Brain microvascular endothelial cell (primary cell): Measurements from ENCODE around the gene CD300A.

Experiments
- DNase-seq: peaks from one replicate; pipeline ENCODE4 v3.0.0-alpha.2; 2020
- H3K27ac ChIP-seq: fragments of 250-450 bp; sonication (Bioruptor Pico); 2 replicates; pipeline ENCODE4 v1.5.1; 2020; ENCODE audit warnings: mild to moderate bottlenecking, moderate library complexity
- H3K27me3 ChIP-seq: fragments of 250-450 bp; sonication (Bioruptor Pico); replicated peaks from 2 replicates; pipeline ENCODE4 v1.5.1; 2020; ENCODE audit warnings: mild to moderate bottlenecking
- H3K36me3 ChIP-seq: fragments of 250-450 bp; sonication (Bioruptor Pico); replicated peaks from 2 replicates; pipeline ENCODE4 v1.5.1; 2020; ENCODE audit warnings: mild to moderate bottlenecking
- H3K4me3 ChIP-seq: 2 replicates; pipeline ENCODE4 v1.5.1; 2011; ENCODE audit warnings: low read depth, mild to moderate bottlenecking, control low read depth, low read length, moderate library complexity
- in situ Hi-C: cut with HindIII; loops from 2 replicates; pipeline ENCODE4 v1.10.0; 2017; ENCODE audit warnings: low sequenced_read_pairs, low pct_ligation_motif_present
- TF ChIP-seq, protein P1 (sequence below): IDR thresholded peaks from 2 replicates; pipeline ENCODE4 v1.5.1; 2011; ENCODE audit warnings: low read depth, mild to moderate bottlenecking, moderate library complexity, low read length, control low read depth, inconsistent platforms; ENCODE audit errors: missing control alignments

The CD300A gene

DNA sequence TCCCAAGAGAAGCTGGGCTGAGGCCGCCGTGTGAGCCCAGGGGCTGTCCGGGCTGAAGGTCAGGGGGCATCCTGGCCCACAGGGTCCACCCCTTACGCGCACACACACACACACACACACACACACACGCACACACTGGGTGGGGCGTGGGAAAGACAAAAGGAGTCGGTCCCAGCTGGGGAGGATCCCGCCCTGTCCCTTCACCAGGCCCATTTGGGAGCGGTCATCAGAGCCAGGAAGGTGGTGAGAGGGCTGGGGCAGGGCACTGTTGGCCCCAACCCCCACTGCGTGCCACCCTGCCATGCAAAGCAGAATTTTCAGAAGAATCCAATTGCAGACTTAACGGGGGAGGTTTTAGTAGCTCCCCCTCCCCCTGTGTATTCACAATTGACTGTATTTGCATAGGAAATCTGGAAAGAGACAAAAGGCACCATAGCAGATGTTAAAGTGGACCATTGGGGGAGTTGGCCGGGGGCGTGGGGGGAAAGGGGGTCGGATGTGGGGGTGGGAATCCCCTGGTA lies 11.3 kb upstream of the CD300A start:
- Histone ChIP-seq H3K27ac (no peak overlapping the region), H3K4me3 (no peak overlapping the region), H3K27me3 (peaks cover 6% of the 10 kb centered on the region), H3K36me3 (no peaks in the 10 kb centered on the region)
- no peak for DNase-seq
- TF ChIP-seq, protein P1, sequence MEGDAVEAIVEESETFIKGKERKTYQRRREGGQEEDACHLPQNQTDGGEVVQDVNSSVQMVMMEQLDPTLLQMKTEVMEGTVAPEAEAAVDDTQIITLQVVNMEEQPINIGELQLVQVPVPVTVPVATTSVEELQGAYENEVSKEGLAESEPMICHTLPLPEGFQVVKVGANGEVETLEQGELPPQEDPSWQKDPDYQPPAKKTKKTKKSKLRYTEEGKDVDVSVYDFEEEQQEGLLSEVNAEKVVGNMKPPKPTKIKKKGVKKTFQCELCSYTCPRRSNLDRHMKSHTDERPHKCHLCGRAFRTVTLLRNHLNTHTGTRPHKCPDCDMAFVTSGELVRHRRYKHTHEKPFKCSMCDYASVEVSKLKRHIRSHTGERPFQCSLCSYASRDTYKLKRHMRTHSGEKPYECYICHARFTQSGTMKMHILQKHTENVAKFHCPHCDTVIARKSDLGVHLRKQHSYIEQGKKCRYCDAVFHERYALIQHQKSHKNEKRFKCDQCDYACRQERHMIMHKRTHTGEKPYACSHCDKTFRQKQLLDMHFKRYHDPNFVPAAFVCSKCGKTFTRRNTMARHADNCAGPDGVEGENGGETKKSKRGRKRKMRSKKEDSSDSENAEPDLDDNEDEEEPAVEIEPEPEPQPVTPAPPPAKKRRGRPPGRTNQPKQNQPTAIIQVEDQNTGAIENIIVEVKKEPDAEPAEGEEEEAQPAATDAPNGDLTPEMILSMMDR, result no peak
- in situ Hi-C loops, result no loop called here

DNA sequence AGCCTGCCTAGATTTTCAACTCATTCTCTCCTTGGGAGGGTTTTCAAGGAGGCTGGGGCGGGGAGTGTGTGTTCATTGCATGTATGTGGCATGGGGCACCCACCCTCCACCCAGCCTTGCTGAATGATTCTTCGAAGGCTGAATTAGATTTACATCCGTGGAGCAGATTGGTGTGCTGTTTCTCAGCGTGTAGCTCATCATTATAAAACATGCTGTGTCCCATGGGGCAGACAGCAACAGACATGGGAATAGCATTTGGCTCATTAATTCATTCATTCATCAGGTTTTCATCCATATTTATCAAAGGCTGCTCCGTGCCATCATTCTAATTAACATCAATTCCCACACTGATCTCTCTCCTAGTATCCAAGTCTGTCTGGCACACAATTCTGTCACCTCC lies 10.6 kb upstream of the CD300A start:
- no peak for DNase-seq
- Histone ChIP-seq H3K4me3 (no peak overlapping the region), H3K27ac (no peak overlapping the region), H3K27me3 (peaks cover 6% of the 10 kb centered on the region), H3K36me3 (no peaks in the 10 kb centered on the region)
- in situ Hi-C loops, result no loop called here
- TF ChIP-seq, protein P1, result no peak

DNA sequence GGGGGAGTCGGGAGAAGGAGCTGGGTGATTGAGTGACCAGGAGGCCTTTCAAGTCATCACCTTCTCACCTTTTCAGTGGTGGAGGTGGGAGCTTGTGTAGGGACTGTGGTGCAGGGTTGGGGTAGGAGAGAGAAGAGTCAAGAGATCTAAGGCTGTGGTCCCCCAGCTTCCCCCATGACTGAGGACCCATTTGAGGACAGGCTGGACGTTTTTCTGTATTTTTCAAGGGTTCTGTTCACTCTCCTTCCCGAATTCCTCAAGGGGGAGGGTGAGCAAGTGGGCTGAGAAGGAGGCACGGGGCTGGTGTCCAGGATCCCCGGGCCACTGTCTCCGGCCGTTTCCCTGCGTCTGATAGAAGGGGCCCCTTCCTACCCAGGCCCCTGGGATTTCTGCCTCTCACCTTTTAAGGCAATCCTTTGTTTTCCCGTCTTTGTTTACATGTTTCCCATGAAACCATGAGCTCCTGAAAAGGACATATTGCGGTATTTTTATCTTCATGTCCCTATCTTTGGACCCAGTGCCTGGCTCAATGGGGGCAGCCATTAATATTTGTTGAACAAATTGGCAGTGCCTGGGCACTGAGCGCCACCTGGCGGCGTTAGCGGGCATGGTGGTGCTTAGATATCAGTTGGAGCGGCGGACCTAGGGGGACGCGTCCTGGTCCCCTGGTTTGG lies 9.2 kb upstream of the CD300A start:
- Histone ChIP-seq H3K27me3 (peaks cover 6% of the 10 kb centered on the region), H3K4me3 (no peak overlapping the region), H3K36me3 (no peaks in the 10 kb centered on the region), H3K27ac (no peak overlapping the region)
- TF ChIP-seq, protein P1, result peak; percentile 92
- peak; percentile 34 for DNase-seq
- in situ Hi-C loops, result no loop called here

DNA sequence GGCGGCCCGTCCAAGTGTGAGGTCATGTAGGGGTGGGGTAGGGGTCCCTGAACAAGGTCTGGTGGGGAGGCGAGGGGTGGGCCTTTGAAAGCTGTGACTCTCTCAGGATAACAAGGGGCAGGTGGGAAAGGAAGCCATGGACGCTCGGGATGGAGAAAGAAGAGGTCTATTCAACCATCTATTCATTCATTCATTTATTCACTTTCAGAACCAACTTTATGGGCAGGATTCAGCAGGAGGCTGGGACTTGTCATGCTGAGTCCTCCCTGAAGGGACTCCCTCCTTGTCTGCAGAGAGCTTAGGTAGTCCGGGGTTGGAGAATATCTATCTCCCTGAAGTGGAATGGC lies 8.6 kb upstream of the CD300A start:
- no peak overlapping the region for H3K27ac ChIP-seq
- H3K36me3 ChIP-seq, result no peaks in the 10 kb centered on the region
- TF ChIP-seq, protein P1, result no peak
- H3K4me3 ChIP-seq, result no peak overlapping the region
- in situ Hi-C loops, result no loop called here
- DNase-seq, result no peak
- peaks cover 4% of the 10 kb centered on the region for H3K27me3 ChIP-seq

DNA sequence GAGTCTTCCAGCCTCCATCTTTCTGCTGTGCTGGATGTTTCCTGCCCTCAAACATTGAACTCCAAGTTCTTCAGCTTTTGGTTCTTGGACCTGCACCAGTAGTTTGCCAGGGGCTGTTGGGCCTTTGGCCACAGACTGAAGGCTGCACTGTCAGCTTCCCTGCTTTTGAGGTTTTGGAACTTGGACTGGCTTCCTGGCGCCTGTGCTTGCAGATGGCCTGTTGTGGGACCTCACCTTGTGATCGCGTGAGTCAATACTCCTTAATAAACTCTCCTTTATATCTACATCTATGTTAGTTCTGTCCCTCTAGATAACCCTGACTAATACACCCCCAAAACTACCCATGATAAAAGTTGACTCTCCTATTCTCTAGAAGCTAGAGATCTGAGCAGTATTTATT lies 7.6 kb upstream of the CD300A start:
- H3K4me3 ChIP-seq, result no peak overlapping the region
- TF ChIP-seq, protein P1, result no peak
- no peak for DNase-seq
- no peaks in the 10 kb centered on the region for H3K27me3 ChIP-seq
- H3K27ac ChIP-seq, result no peak overlapping the region
- in situ Hi-C loops, result no loop called here
- no peaks in the 10 kb centered on the region for H3K36me3 ChIP-seq

DNA sequence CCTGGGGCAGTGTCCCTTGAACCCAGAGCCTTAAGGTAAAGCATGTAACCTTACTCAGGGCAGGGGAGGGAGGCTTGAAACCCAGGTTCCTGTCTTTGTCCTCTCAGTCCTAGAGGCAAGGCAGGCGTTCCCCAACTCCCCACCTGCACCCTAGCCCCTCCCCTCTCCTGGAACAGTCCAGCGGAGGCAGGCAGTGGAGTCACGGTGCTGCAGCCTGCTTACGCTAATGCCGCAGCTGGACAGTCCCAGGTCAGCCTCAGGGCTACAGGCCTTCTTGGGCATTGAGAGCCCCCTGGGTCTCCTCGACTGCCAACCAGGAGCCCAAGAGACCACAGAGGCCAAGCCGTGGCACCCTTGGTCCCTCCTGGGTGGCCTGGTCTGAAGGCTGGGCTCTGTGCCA lies 6.8 kb upstream of the CD300A start:
- no peak overlapping the region for H3K27ac ChIP-seq
- no peak overlapping the region for H3K4me3 ChIP-seq
- no peaks in the 10 kb centered on the region for H3K27me3 ChIP-seq
- in situ Hi-C loops, result no loop called here
- no peak for DNase-seq
- no peaks in the 10 kb centered on the region for H3K36me3 ChIP-seq
- TF ChIP-seq, protein P1, result no peak
